ENCODE measurements around the gene TACC3.

DNA sequence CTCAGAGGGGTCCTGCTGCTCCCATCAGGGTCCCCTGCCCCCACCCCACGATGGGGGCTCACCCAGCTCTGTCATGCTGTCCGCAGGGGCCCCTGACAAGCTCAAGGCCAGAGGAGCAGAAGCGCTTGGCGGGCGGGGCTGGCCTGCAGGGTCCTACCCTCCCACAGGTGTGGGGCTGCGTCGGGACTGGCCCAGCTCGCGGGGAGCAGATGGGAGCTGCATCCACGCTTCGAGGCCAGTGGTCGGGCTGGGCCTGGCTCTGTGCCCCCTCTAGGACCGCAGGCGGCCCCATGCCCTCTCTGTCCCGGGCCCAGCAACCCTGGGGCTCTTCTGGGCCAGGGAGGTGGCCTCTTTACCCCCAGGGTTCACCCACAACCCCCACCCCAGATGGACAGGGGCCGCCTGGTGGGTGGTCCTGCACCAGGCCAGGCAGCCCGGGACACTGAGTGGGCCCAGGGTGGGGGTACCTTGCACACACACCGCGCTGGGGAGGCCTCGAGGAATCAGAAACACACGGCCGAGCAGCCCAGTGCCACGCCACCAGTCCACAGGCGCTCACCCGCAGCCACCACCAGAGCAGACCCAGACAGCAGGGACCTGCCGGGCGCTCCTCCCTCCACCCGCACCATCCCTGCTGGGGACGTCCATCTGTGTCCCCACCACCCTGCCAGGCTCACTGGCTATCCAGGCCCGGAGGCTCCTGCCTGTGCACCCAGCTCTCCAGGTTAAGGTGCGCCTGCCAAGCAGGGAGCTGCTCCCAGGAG lies 30.0 kb downstream of the TACC3 start:
- TF ChIP-seq, protein P1, sequence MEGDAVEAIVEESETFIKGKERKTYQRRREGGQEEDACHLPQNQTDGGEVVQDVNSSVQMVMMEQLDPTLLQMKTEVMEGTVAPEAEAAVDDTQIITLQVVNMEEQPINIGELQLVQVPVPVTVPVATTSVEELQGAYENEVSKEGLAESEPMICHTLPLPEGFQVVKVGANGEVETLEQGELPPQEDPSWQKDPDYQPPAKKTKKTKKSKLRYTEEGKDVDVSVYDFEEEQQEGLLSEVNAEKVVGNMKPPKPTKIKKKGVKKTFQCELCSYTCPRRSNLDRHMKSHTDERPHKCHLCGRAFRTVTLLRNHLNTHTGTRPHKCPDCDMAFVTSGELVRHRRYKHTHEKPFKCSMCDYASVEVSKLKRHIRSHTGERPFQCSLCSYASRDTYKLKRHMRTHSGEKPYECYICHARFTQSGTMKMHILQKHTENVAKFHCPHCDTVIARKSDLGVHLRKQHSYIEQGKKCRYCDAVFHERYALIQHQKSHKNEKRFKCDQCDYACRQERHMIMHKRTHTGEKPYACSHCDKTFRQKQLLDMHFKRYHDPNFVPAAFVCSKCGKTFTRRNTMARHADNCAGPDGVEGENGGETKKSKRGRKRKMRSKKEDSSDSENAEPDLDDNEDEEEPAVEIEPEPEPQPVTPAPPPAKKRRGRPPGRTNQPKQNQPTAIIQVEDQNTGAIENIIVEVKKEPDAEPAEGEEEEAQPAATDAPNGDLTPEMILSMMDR (IDR thresholded peaks at IDR 0.05): no peak
- TF ChIP-seq ZFX (IDR thresholded peaks at IDR 0.05; ENCODE audit: borderline replicate concordance): no peak

Data from 22Rv1 (cell line).